Peyer's patch (tissue), 4 donors: ENCODE data around the gene LMO4.

Experiments
- CTCF ChIP-seq, 6 experiments: fragments of 450-650 bp in 4 of 6; fragments of 200-600 bp in 2 of 6; sonication (generic) in 1 of 6; IDR thresholded peaks; one replicate each; pipeline ENCODE4 v1.5.1; 2017 to 2019; ENCODE audit warnings: antibody characterized with exemption in 6 of 6, mild to moderate bottlenecking in 3 of 6, moderate library complexity in 1 of 6
- POLR2A ChIP-seq, 2 donors: fragments of 450-650 bp; IDR thresholded peaks; one replicate each; pipeline ENCODE4 v1.5.1; 2017; ENCODE audit warnings: antibody characterized with exemption in 2 of 2, mild to moderate bottlenecking in 2 of 2, moderate library complexity in 2 of 2

DNA sequence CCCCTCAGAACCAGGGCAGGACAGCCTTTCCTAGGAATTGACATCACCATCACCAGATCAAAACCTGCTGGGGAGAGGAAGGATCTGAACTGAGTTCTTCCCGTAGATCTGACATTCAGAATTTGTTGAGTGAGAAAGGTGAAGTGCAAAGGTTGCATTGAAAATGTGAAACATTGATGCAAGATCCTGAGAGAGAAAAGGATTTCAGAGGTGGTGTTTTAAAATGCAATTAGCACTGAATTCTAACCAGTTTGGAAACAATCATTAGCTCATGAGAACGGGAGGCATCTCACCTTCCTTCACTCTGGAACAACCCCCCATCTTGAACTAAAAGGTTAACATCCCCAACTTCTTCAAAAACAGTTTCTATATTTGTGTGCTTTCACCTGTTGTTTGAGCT is 20.4 kb downstream of the LMO4 start:
- TF ChIP-seq POLR2A (IDR thresholded peaks at IDR 0.05) (no peak), CTCF (IDR thresholded peaks at IDR 0.05) (no peak)
